ENCODE results near the gene TRAPPC10.

GRCh38 chr21:44078411-44078981 lies 66.4 kb downstream of the TRAPPC10 start:
- TF ChIP-seq CREB1 (IDR thresholded peaks at IDR 0.05; ENCODE audit: low read depth) (no peak), RAD21 (IDR thresholded peaks at IDR 0.05; ENCODE audit: low read depth) (no peak), ZBTB7A (IDR thresholded peaks at IDR 0.05; ENCODE audit: low read depth) (no peak), MAX (IDR thresholded peaks at IDR 0.05) (no peak), REST (IDR thresholded peaks at IDR 0.05; ENCODE audit: low read depth) (no peak), TAF1 (IDR thresholded peaks at IDR 0.05; ENCODE audit: low read depth) (no peak), CEBPB (IDR thresholded peaks at IDR 0.05) (no peak), EP300 (IDR thresholded peaks at IDR 0.05; ENCODE audit: borderline replicate concordance) (no peak)

All from Ishikawa (cell line).